HepG2 (cell line): ENCODE measurements around the gene MPV17L. TPM values are rescaled to one million over a fixed set of nuclear protein-coding genes. Genes with fewer than 3 reads are reported as not detected.

Experiments
- ATAC-seq: fragments of 200-7000 bp; cut with Tn5 transposase; 3 replicates; pipeline ENCODE4 v1.9.1; 2020; ENCODE audit warnings: mild to moderate bottlenecking, moderate library complexity
- BruUV-seq: library from RNA; stranded (reverse); fragments of 400-500 nt; replicated peaks from 2 replicates; lab custom pipeline; 2021; lab: Mats Ljungman, UMichigan
- CTCF ChIA-PET: fragments of 300-600 bp; formaldehyde crosslinking; extraction: SDS; loops from one replicate; lab custom pipeline; 2021; ENCODE audit warnings: low total read pairs, inconsistent platforms, low intra/inter-chr PET ratio; lab: Yijun Ruan, JAX
- POLR2A ChIA-PET: fragments of 350-600 bp; sonication (Branson Sonifier 250); formaldehyde crosslinking; loops from one replicate; lab custom pipeline; 2020; ENCODE audit warnings: antibody characterized with exemption, inconsistent platforms; lab: Yijun Ruan, JAX
- DNase-seq: peaks from one replicate; pipeline ENCODE4 v3.0.0-alpha.2; 2015; ENCODE audit warnings: low spot score
- FAIRE-seq: peaks from 3 replicates; lab custom pipeline; 2011; peaks lifted over from hg19 to GRCh38; lab: Jason Lieb, UNC
- H2AFZ ChIP-seq: one replicate; pipeline ENCODE4 v1.6.1; 2011; ENCODE audit warnings: low read length, inconsistent platforms
- H3K27ac ChIP-seq: fragments of 300-600 bp; 3 replicates; pipeline ENCODE4 v1.8.0; 2011; ENCODE audit warnings: mixed run types, mild to moderate bottlenecking, mixed read lengths, low read length, inconsistent platforms; ENCODE audit not compliant: insufficient read depth; ENCODE audit errors: extremely low read length
- H3K27me3 ChIP-seq, 2 experiments: fragments of 200-600 bp in 1 of 2; 2 replicates in 1 of 2; 3 replicates in 1 of 2; pipeline versions ENCODE4 v1.6.0 to v1.8.0; 2011; ENCODE audit warnings: low read length in 2 of 2, mild to moderate bottlenecking in 2 of 2, moderate library complexity in 2 of 2, inconsistent platforms in 1 of 2; ENCODE audit not compliant: insufficient read depth in 2 of 2, control insufficient read depth in 1 of 2
- H3K36me3 ChIP-seq, 2 experiments: fragments of 200-600 bp in 1 of 2; replicated peaks in 1 of 2; 2 replicates in 1 of 2; 3 replicates in 1 of 2; pipeline versions ENCODE4 v1.5.1 to v1.8.0; 2011; ENCODE audit warnings: low read length in 2 of 2, inconsistent platforms in 1 of 2; ENCODE audit not compliant: insufficient read depth in 2 of 2, control insufficient read depth in 1 of 2
- H3K4me1 ChIP-seq: 2 replicates; pipeline ENCODE4 v1.5.1; 2012; ENCODE audit warnings: low read length, inconsistent platforms; ENCODE audit not compliant: insufficient read depth
- H3K4me2 ChIP-seq: 2 replicates; pipeline ENCODE4 v1.6.0; 2011; ENCODE audit warnings: low read depth, low read length, inconsistent platforms
- H3K4me3 ChIP-seq, 3 experiments: fragments of 200-600 bp in 1 of 3; sonication (generic), shearing (Covaris generic) in 1 of 3; replicated peaks in 1 of 3; 2 replicates each; pipeline ENCODE4 v1.5.1; 2011 to 2016; ENCODE audit warnings: low read length in 3 of 3, inconsistent platforms in 2 of 3, low read depth in 2 of 3, mild to moderate bottlenecking in 2 of 3, control low read depth in 1 of 3, mixed read lengths in 1 of 3; ENCODE audit not compliant: insufficient read depth in 1 of 3
- H3K79me2 ChIP-seq: one replicate; pipeline ENCODE4 v1.6.1; 2011; ENCODE audit warnings: low read length, inconsistent platforms; ENCODE audit not compliant: insufficient read depth
- H3K9ac ChIP-seq: 2 replicates; pipeline ENCODE4 v1.6.0; 2011; ENCODE audit warnings: mild to moderate bottlenecking, low read depth, low read length, inconsistent platforms; ENCODE audit not compliant: insufficient read depth
- H3K9me3 ChIP-seq: 2 replicates; pipeline ENCODE4 v1.5.1; 2012; ENCODE audit warnings: mild to moderate bottlenecking, low read length
- H4K20me1 ChIP-seq: 2 replicates; pipeline ENCODE4 v1.6.0; 2011; ENCODE audit warnings: inconsistent platforms, mild to moderate bottlenecking, low read length, moderate library complexity; ENCODE audit not compliant: insufficient read depth
- ADNP ChIP-seq: sonication (generic); formaldehyde crosslinking; IDR thresholded peaks from 2 replicates; pipeline ENCODE4 v1.4.0; 2020; ENCODE audit warnings: missing genetic modification reagents
- ARID3A ChIP-seq: IDR thresholded peaks from 2 replicates; pipeline ENCODE4 v1.6.1; 2012; ENCODE audit warnings: low read depth, low read length, improper control_type of control experiment
- CHD4 ChIP-seq: fragments of 200-600 bp; sonication (generic); IDR thresholded peaks from 2 replicates; pipeline ENCODE4 v1.7.0; 2017; ENCODE audit warnings: mild to moderate bottlenecking, low read length, borderline replicate concordance
- HDAC2 ChIP-seq: sonication (generic); formaldehyde crosslinking; IDR thresholded peaks from 2 replicates; pipeline ENCODE4 v1.4.0; 2020; ENCODE audit warnings: missing genetic modification reagents
- HNRNPLL ChIP-seq: fragments of 200-400 bp; formaldehyde crosslinking; IDR thresholded peaks from 2 replicates; pipeline ENCODE4 v1.6.1; 2017; ENCODE audit warnings: mild to moderate bottlenecking, low read depth, low read length; ENCODE audit not compliant: poor library complexity, severe bottlenecking
- KAT8 ChIP-seq: IDR thresholded peaks from 2 replicates; pipeline ENCODE4 v1.6.1; 2016; ENCODE audit warnings: missing genetic modification reagents, missing compliant biosample characterization
- KDM1A ChIP-seq: IDR thresholded peaks from 2 replicates; pipeline ENCODE4 v1.6.1; 2016; ENCODE audit warnings: missing compliant biosample characterization
- MAFF ChIP-seq: IDR thresholded peaks from 2 replicates; pipeline ENCODE4 v1.6.1; 2011; ENCODE audit warnings: low read depth, low read length, improper control_type of control experiment
- RARA ChIP-seq: IDR thresholded peaks from 2 replicates; pipeline ENCODE4 v1.6.1; 2016; ENCODE audit warnings: missing genetic modification reagents, missing compliant biosample characterization
- STAG1 ChIP-seq: sonication (generic); formaldehyde crosslinking; IDR thresholded peaks from 2 replicates; pipeline ENCODE4 v1.4.0; 2020; ENCODE audit warnings: missing genetic modification reagents
- THAP7 ChIP-seq: sonication (generic); formaldehyde crosslinking; IDR thresholded peaks from 2 replicates; pipeline ENCODE4 v1.8.1; 2023; ENCODE audit warnings: mild to moderate bottlenecking, missing genetic modification reagents
- XRCC5 ChIP-seq: fragments of 200-400 bp; formaldehyde crosslinking; optimal IDR thresholded peaks from 2 replicates; pipeline ENCODE3; 2017; ENCODE audit warnings: mild to moderate bottlenecking, low read length
- ZC3H4 ChIP-seq: sonication (generic); formaldehyde crosslinking; IDR thresholded peaks from 2 replicates; pipeline ENCODE4 v1.4.0; 2020; ENCODE audit warnings: missing genetic modification reagents, borderline replicate concordance
- ZFP36 ChIP-seq: fragments of 150-350 bp; IDR thresholded peaks from 2 replicates; pipeline ENCODE4 v1.6.1; 2018; ENCODE audit warnings: borderline replicate concordance, low read length, low read depth; ENCODE audit not compliant: partially characterized antibody
- ZMYM3 ChIP-seq: sonication (generic); formaldehyde crosslinking; IDR thresholded peaks from 2 replicates; pipeline ENCODE4 v1.5.1; 2020; ENCODE audit warnings: mild to moderate bottlenecking, missing genetic modification reagents
- ZNF24 ChIP-seq: fragments of 450-650 bp; IDR thresholded peaks from 2 replicates; pipeline ENCODE4 v1.6.1; 2017; ENCODE audit warnings: antibody characterized with exemption, mild to moderate bottlenecking
- ZNF430 ChIP-seq: sonication (generic); formaldehyde crosslinking; IDR thresholded peaks from 2 replicates; pipeline ENCODE4 v1.9.0; 2021; ENCODE audit warnings: mild to moderate bottlenecking, missing genetic modification reagents
- ZNF629 ChIP-seq: sonication (generic); formaldehyde crosslinking; conservative IDR thresholded peaks from 2 replicates; pipeline ENCODE4 v1.5.0; 2020; ENCODE audit warnings: missing genetic modification reagents
- ZNF784 ChIP-seq: sonication (generic); formaldehyde crosslinking; IDR thresholded peaks from 2 replicates; pipeline ENCODE4 v1.5.1; 2020; ENCODE audit warnings: missing genetic modification reagents, mild to moderate bottlenecking, borderline replicate concordance
- WGBS: methylation state at CpG from one replicate; pipeline ENCODE4 v1.1.6; 2017; ENCODE audit warnings: low lambda C conversion rate; 5-methylcytosine and 5-hydroxymethylcytosine counted together
- in situ Hi-C: cut with HindIII; loops from 2 replicates; pipeline ENCODE4 v1.10.0; 2017; ENCODE audit warnings: low pct_unique_long_range_greater_than_20kb; ENCODE audit not compliant: extremely low pct_ligation_motif_present
- intact Hi-C: fragments of 100-400 bp; cut with micrococcal nuclease; formaldehyde crosslinking; loops from one replicate; pipeline ENCODE4 v1.10.0; 2022; ENCODE audit not compliant: unreplicated experiment
- polyA plus RNA-seq, 8 experiments: library from polyadenylated mRNA; depleted of rRNA in 3 of 8; stranded (reverse) in 7 of 8; unstranded in 1 of 8; fragments of >200 nt; fragmentation: Illumina TruSeq in 4 of 8; extraction: Trizol in 4 of 8; gene quantifications; 2 replicates each; pipeline versions ENCODE4 v1.2.1 to v1.2.3, GENCODE V29; 2011 to 2016; ENCODE audit warnings: low read depth in 4 of 8, missing spikeins in 1 of 8, mixed read lengths in 1 of 8; ENCODE audit not compliant: insufficient read depth in 1 of 8
- total RNA-seq, 5 experiments: library from RNA; depleted of rRNA; stranded (reverse); fragments of >200 nt; fragmentation: Illumina TruSeq; extraction: Trizol; gene quantifications; 2 replicates each; pipeline ENCODE4 v1.2.3, GENCODE V29; 2016; ENCODE audit warnings: low read depth in 1 of 5

The MPV17L gene
- total and polyA plus RNA-seq, 2 of the 13 experiments (the other 11 are each of a cell fraction or from before 2014, with no cell fraction given) = 34.7 to 63.8 TPM

GRCh38 chr16:15444264-15444663, 48.7 kb downstream of the MPV17L start:
- no peak for ATAC-seq
- ChIA-PET CTCF (no interaction called here), POLR2A (no interaction called here)
- Histone ChIP-seq H3K36me3 (no peaks in the 10 kb centered on the region), H3K27ac (no peak overlapping the region), H3K4me2 (no peak overlapping the region)
- peak; percentile 58; the same call in 1 of the 2 replicates for TF ChIP-seq ADNP (CRISPR knock-in tag)
- no peak for TF ChIP-seq ZFP36
- TF ChIP-seq ZMYM3 (CRISPR knock-in tag) = peak; percentile 93
- no peak for TF ChIP-seq ZC3H4 (CRISPR knock-in tag)
- no peak for TF ChIP-seq MAFF
- no peak for TF ChIP-seq XRCC5
- TF ChIP-seq STAG1 (CRISPR knock-in tag) = no peak
- 0 out of 2 replicates have a peak, but pooled peaks have one; percentile 12 for TF ChIP-seq KAT8
- 0 out of 2 replicates have a peak, but pooled peaks have one; percentile 3 for TF ChIP-seq ARID3A
- TF ChIP-seq THAP7 (CRISPR knock-in tag) = no peak
- TF ChIP-seq ZNF784 (CRISPR knock-in tag) = no peak
- 0 out of 2 replicates have a peak, but pooled peaks have one; percentile 5 for TF ChIP-seq HDAC2 (CRISPR knock-in tag)
- no peak for TF ChIP-seq RARA (CRISPR knock-in tag)
- peak; percentile 98 for TF ChIP-seq CHD4
- peak; percentile 88 for TF ChIP-seq ZNF24
- no peak for TF ChIP-seq HNRNPLL
- peak; percentile 98 for TF ChIP-seq ZNF629 (CRISPR knock-in tag)
- no peak for TF ChIP-seq ZNF430
- TF ChIP-seq KDM1A = peak; percentile 83; the same call in 1 of the 2 replicates
- TF ChIP-seq, all 625 proteins: peak for 9
- no peaks in the 10 kb centered on the region for H4K20me1 ChIP-seq
- in situ Hi-C loops = no loop called here
- H3K27me3 ChIP-seq = no peaks in the 10 kb centered on the region
- DNase-seq = no peak
- 72% methylated on average over 3 of the region's 3 CpGs for WGBS
- FAIRE-seq = no peak
- no peak overlapping the region for H3K9ac ChIP-seq
- H3K4me3 ChIP-seq = no peak overlapping the region
- no peaks in the 10 kb centered on the region for H3K79me2 ChIP-seq
- intact Hi-C loops = no loop called here
- H3K9me3 ChIP-seq = no peaks in the 10 kb centered on the region
- no peak overlapping the region for H2AFZ ChIP-seq
- peaks cover 38% of the 10 kb centered on the region for H3K4me1 ChIP-seq
- no TSS peak for BruUV-seq
